HG03045 (cell line): Measurements from ENCODE around the gene COL27A1.

Experiments
- ATAC-seq: cut with Tn5 transposase; IDR thresholded peaks from one replicate; pipeline ENCODE4 v1.9.1; 2021; ENCODE audit warnings: mild to moderate bottlenecking, moderate library complexity; ENCODE audit not compliant: unreplicated experiment

Gene COL27A1

DNA sequence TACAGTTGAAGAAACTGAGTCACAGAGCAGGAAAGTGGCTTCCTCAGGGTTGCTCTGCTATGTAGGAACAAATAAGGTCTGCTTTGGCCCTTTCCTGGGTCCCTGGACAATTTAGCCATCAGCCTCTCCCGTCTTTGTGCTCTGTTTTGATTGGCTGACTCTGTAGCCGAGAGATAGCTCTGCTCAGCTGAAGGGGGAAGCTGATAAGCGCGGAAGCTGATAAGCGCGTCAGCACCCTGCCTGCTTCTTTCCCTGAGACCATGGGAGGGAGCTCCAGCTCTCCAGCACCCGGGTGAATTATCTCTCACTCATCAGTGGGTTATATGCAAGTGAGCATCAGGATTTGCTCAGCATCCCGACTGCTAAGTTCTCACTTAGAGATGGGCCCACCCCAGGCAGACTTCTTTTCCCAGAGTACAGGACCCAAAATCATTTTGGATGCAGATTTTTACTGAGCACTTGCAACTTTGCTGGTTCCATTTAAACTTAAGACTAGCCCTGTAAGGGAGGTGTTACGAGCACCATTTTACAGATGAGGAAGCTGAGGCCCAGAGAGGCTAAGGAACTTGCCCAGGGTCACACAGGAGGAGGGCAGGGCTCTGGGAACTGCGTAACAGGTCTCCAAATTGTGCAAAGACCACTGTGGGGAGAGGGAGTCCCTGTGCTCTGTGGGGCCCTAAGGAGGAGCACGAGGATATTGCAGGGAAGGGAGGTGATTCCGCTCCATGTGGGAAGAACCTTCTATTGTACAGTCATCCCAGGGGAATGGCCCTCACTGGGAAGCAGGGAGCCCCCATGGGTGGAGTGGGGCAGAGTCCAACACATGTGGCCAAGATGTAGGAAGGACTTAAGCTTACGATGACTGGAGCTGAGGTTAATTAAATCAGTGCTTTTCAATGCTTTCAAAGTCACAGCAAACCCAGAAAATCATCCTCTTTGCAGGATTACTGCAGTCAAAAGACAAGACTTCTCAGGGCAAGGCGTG lies 83.8 kb downstream of the COL27A1 start:
- no peak for ATAC-seq

DNA sequence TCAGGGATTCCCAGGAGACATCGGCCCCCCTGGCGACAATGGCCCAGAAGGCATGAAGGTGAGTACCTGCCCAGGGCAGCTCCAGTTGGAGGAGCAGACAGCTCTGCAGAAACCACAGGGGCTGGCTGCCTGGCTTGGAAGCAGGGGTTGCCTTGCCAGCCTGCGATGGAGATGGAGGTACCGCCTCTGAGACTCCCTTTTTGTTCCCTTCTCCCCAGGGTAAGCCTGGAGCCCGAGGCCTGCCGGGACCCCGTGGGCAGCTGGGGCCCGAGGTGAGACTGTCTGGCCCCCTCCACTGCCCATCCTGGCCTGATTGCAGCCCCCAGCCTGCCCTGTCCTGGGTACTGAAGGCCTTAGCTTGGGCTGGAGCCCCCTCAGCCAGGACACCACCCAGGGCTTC lies 84.9 kb downstream of the COL27A1 start:
- ATAC-seq: no peak

DNA sequence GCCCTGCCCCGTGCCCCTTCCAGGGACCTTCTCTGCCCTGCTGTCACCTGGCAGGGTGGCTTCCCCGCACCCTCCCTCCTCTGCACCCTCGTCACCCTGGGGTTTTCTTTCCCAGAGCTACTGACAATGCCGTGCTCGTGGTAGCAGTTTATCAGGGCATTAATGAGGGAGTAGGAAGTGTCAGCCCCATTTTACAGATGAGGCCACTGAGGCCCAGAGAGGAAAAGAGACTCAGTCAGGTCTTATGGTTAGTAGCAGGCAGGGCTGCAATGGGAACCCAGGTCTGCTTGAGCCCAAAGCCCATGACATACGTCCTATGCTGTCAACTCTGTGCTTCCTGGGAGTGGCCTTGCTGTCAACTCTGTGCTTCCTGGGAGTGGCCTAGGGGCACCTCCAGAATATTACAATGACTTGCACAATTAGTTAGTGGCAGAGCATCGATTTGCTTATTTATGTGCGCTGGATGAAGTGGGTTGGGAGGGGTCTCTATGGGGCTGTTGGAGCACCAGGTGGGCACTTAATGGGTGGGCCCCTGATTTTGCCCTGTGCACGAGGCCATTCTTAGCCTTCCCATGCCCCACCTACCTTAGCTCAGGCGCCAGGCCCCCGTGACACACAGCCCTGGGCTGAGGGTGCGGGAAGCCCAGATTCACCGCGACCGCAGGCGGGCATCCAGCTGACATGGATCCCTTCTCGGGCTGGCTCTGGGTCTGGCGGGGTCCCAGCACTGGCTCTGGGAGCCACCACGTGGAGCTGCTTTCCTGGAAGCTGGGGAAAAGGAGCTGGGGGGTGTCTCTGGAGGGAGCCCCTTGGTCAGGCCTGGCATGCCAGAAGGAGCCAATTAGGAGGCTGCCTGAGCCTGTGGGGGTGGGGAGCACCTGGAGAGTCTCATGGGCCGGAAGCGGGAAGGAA lies 85.6 kb downstream of the COL27A1 start:
- ATAC-seq: no peak

- ATAC-seq: no peak
Measured at GRCh38 chr9:114242837-114243236, 87.5 kb downstream of the COL27A1 start.

GRCh38 chr9:114243240-114243639 lies 87.9 kb downstream of the COL27A1 start:
- ATAC-seq: no peak

GRCh38 chr9:114244570-114244969 lies 89.2 kb downstream of the COL27A1 start:
- no peak for ATAC-seq

- ATAC-seq: no peak
Measured at GRCh38 chr9:114246558-114246957, 91.2 kb downstream of the COL27A1 start.

- ATAC-seq: no peak
Measured at GRCh38 chr9:114247077-114247476, 91.7 kb downstream of the COL27A1 start.

DNA sequence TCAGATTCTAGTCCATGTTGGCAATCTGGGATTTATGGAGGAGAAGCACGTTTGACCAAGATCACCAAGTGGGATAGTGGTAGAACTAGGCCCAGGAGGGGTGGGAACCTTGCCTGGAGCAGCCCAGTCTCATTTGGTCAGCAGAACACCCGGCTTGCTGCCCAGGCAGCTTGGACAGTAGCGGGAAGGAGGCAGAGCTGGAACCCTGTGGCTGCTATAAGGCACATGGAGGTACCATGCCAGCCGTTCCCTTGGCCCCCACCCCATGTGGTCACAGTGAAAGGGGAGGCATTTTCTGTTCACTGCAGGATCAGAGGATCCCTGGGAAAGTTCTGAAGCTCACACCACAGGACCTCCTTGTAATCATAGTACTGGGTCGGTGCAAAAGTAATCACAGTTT lies 92.2 kb downstream of the COL27A1 start:
- ATAC-seq: no peak

DNA sequence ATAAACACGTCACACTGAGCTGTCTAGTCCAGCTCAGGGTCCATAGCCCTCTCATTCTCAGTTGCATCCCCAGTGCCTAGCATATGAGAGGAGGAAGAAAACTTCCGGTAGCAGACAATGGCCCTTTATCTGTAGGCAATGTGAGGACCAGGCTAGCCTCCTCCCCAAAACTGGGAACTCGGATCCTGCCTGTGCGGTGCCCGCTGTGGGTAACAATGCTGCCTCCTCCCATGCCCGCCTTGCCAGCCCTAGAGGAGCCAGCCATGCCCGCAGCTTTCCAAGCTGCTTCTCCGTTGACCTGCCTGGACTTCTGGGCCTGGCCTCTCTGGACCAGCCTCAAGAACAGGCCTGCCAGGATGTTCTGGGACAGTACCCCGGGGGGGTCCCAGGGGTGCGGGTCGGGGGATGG lies 93.0 kb downstream of the COL27A1 start:
- no peak for ATAC-seq

GRCh38 chr9:114249424-114250234 lies 94.3 kb downstream of the COL27A1 start:
- ATAC-seq: no peak

- no peak for ATAC-seq
Measured at GRCh38 chr9:114250235-114250568, 94.9 kb downstream of the COL27A1 start.

DNA sequence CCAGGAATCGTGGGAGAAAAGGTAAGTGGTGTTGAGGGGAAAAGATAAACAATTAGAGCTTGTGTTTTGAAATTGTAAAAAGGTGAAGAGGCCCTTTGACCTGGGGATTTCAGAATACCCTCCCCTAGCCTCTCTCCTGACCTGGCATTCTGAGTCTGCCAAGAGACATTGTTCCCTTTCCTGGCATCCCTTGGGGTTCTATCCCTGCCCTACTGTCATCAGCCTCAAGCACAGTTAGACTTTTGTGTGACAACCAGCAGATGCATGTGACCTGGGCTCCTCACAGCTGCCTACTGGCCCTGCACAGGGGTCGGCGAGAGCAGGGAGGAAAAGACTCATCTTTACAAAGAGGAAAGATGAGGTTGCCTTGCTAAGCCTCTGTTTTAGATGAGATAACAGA lies 95.3 kb downstream of the COL27A1 start:
- no peak for ATAC-seq

- ATAC-seq: no peak
Measured at GRCh38 chr9:114252394-114252793, 97.1 kb downstream of the COL27A1 start.

- ATAC-seq: no peak
Measured at GRCh38 chr9:114256827-114257328, 101.5 kb downstream of the COL27A1 start.

GRCh38 chr9:114258218-114258617 lies 102.9 kb downstream of the COL27A1 start:
- no peak for ATAC-seq

GRCh38 chr9:114258866-114259797 lies 103.8 kb downstream of the COL27A1 start:
- no peak for ATAC-seq

DNA sequence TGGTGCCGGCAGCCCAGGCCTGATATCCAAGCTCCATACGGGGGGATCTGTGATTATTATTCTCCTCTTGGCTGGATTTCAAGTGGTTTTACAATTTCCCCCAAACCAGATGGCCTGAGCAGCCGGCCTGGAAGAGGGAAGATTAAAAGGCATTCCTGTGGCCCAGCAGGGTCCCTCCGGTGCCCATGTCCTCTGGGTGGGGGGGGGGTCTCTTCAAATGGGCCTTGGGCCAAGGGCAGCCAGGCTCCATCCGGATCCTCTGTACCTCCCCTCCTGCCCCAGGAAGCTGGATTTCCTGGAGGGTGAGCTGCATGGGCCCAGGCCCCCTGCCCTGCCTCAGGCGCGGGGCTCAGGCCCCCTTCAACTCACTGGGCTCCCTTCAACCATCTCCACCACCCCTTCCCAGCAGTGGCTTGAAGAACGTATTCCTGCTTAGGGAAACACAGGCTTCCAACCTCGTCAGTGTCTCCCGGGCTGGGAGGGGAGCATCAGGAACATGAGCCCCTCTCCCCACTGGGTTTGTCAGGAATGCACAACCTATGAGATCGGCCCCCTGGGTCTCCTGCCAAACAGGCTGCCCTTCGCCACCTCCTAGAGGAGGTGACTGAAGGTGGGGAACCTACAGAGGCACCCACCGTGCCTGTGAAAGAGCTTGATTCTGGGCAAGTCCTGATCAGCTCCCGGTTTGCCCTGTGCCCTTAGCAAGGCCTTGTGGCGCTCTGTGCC lies 104.6 kb downstream of the COL27A1 start:
- ATAC-seq: no peak

DNA sequence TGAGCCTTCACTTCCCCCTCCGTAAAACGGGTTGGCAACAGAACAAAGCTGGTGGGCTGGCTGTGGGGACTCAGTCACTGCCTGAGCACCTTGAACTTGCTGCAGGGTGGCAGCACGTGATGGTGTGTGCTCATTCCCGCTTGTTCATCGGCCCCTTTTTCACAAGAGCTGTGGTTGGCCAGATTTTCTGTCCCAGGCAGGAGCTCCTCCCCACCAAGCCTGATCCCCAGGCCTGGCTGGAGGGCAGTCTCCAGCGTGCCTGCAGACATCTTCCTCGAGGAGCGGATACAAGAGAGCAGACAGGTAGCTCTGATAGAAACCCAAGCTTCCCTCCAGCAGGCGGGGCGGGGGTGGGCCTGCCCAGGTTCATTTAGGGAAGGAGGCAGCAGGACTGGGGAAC lies 105.7 kb downstream of the COL27A1 start:
- ATAC-seq: no peak
